HS-5 (cell line): ENCODE data around the gene AP5S1.

ENCODE experiments used
- DNase-seq: peaks from one replicate; pipeline ENCODE4 v3.0.0-alpha.2; 2012; ENCODE audit warnings: low read depth

The AP5S1 gene

GRCh38 chr20:3876676-3877075 is 56.3 kb downstream of the AP5S1 start:
- DNase-seq = no peak
